Kidney (tissue), 14 donors: ENCODE measurements around the gene CCDC136. TPM values are rescaled to one million over a fixed set of nuclear protein-coding genes. Genes with fewer than 3 reads are reported as not detected.

Experiments
- DNase-seq, 5 donors: peaks; one replicate each; pipeline ENCODE4 v3.0.0-alpha.2; 2013 to 2020
- FAIRE-seq: peaks from 2 replicates; lab custom pipeline; 2012; peaks lifted over from hg19 to GRCh38; lab: Jason Lieb, UNC
- H3K27ac ChIP-seq, 2 donors: one replicate each; pipeline ENCODE4 v1.7.0; 2013; ENCODE audit warnings: low read depth in 2 of 2, low read length in 2 of 2, inconsistent platforms in 1 of 2
- H3K27me3 ChIP-seq: one replicate; pipeline ENCODE4 v1.7.1; 2013; ENCODE audit warnings: low read length, inconsistent platforms; ENCODE audit not compliant: control insufficient read depth, insufficient read depth
- H3K36me3 ChIP-seq, 3 donors: one replicate each; pipeline versions ENCODE4 v1.7.0 to v1.7.1; 2013; ENCODE audit warnings: low read length in 3 of 3, control low read depth in 1 of 3, inconsistent platforms in 1 of 3; ENCODE audit not compliant: insufficient read depth in 3 of 3, control insufficient read depth in 2 of 3
- H3K4me1 ChIP-seq, 3 donors: one replicate each; pipeline versions ENCODE4 v1.7.0 to v1.7.1; 2013; ENCODE audit warnings: low read length in 3 of 3, inconsistent platforms in 1 of 3, low read depth in 1 of 3; ENCODE audit not compliant: control insufficient read depth in 2 of 3, insufficient read depth in 2 of 3
- H3K4me3 ChIP-seq, 3 donors: one replicate each; pipeline versions ENCODE4 v1.7.0 to v1.8.1; 2013; ENCODE audit warnings: low read length in 3 of 3, control low read depth in 1 of 3, inconsistent platforms in 1 of 3
- H3K9ac ChIP-seq, 3 donors: one replicate each; pipeline versions ENCODE4 v1.7.0 to v1.7.1; 2013; ENCODE audit warnings: low read length in 3 of 3, control low read depth in 1 of 3, inconsistent platforms in 1 of 3
- H3K9me3 ChIP-seq, 3 donors: one replicate each; pipeline versions ENCODE4 v1.7.0 to v1.7.1; 2013; ENCODE audit warnings: low read length in 3 of 3, control low read depth in 1 of 3, inconsistent platforms in 1 of 3; ENCODE audit not compliant: control insufficient read depth in 2 of 3, insufficient read depth in 1 of 3
- intact Hi-C: fragments of 100-400 bp; cut with DNase I; formaldehyde crosslinking; loops from one replicate; pipeline ENCODE4 v1.11.1; 2022
- polyA plus RNA-seq: library from polyadenylated mRNA; stranded (reverse); fragments of 350-450 nt; fragmentation: Illumina TruSeq; extraction: RNeasy Lipid Tissue Mini Kit (QIAGEN cat#74804); gene quantifications from one replicate; pipeline ENCODE4 v1.2.3, GENCODE V29; 2014; ENCODE audit warnings: low read depth, low replicate concordance; ENCODE audit not compliant: insufficient read depth
- total RNA-seq: library from RNA; stranded (reverse); fragmentation: NEBNext Ultra II Directional; extraction: Animal tissue kit (Norgen Biotek cat#: 25700); gene quantifications from one replicate; pipeline ENCODE4 v1.2.1, GENCODE V29; 2021
- TF ChIP-seq, protein P1 (sequence below): IDR thresholded peaks from 3 replicates; pipeline ENCODE4 v1.5.1; 2012; ENCODE audit warnings: mild to moderate bottlenecking, moderate library complexity, borderline replicate concordance; ENCODE audit not compliant: insufficient read depth; ENCODE audit errors: extremely low read depth
- donor health status: control.
- donor health status: control.
- donor health status: control.
- donor health status: control.
- donor health status: control.
- donor health status: DM: yes; HTN: yes; CAD: no.
- donor health status: Normal renal cell carcinoma (clear cell type).

Gene CCDC136
- total and polyA plus RNA-seq, 2 donors from 2014 or later = 1.4 to 4.2 TPM

DNA sequence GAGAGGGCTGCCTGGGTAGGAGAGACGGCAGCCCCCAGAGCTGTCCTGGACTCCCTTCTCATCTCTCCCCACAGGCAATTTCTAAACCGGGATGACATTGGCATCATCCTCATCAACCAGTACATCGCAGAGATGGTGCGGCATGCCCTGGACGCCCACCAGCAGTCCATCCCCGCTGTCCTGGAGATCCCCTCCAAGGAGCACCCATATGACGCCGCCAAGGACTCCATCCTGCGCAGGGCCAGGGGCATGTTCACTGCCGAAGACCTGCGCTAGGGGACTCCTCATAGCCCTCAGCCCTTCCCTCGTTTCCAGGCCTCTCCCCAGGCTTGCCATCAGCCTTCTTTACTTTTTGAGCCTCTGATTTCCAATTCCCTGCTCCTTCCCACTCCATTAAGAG lies 73.5 kb downstream of the CCDC136 start:
- intact Hi-C loops = no loop called here
- H3K27ac ChIP-seq = no peak overlapping the region
- no peak for FAIRE-seq
- H3K9me3 ChIP-seq = no peaks in the 10 kb centered on the region
- no peak overlapping the region for H3K4me3 ChIP-seq
- peaks cover 0 to 16% (median 0%) of the 10 kb centered on the region in 3 donors for H3K36me3 ChIP-seq
- TF ChIP-seq, protein P1, sequence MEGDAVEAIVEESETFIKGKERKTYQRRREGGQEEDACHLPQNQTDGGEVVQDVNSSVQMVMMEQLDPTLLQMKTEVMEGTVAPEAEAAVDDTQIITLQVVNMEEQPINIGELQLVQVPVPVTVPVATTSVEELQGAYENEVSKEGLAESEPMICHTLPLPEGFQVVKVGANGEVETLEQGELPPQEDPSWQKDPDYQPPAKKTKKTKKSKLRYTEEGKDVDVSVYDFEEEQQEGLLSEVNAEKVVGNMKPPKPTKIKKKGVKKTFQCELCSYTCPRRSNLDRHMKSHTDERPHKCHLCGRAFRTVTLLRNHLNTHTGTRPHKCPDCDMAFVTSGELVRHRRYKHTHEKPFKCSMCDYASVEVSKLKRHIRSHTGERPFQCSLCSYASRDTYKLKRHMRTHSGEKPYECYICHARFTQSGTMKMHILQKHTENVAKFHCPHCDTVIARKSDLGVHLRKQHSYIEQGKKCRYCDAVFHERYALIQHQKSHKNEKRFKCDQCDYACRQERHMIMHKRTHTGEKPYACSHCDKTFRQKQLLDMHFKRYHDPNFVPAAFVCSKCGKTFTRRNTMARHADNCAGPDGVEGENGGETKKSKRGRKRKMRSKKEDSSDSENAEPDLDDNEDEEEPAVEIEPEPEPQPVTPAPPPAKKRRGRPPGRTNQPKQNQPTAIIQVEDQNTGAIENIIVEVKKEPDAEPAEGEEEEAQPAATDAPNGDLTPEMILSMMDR = no peak
- no peak overlapping the region for H3K9ac ChIP-seq
- no peaks in the 10 kb centered on the region for H3K27me3 ChIP-seq
- no peak for DNase-seq
- H3K4me1 ChIP-seq = peaks cover 0 to 17% (median 11%) of the 10 kb centered on the region in 3 donors

DNA sequence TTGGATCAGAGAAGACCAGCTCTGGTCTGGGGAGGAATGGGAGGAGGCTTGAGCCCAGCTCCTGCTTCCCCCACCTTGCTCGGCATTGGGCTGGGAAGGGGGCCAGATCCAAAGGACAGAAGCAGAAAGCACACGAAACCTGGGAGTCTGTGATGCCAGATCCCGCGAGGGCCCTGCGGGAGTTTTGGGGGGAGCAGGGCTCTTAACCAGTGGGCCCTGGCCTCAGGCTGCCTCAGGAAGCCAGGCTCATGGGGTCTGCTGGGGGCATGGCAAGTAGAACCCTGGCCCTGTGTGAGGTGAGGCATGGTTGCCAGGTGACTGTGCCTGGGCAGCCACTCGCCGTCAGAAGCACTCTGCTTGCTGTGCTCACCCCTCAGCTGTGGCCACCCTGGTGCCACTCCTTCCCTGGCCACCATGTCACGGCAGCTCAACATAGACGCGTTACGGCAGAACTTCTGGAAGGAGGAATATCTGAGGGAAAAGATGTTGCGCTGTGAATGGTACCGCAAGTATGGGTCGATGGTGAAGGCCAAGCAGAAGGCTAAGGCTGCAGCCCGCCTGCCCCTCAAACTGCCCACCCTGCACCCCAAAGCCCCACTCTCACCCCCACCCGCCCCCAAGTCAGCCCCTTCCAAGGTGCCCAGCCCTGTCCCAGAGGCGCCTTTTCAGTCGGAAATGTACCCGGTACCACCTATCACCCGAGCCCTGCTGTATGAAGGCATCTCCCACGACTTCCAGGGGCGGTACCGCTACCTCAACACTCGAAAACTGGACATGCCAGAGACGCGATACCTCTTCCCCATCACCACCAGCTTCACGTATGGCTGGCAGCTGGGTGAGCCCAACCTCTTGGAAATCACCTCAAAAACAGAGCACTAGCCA lies 74.5 kb downstream of the CCDC136 start:
- no peak for DNase-seq

DNA sequence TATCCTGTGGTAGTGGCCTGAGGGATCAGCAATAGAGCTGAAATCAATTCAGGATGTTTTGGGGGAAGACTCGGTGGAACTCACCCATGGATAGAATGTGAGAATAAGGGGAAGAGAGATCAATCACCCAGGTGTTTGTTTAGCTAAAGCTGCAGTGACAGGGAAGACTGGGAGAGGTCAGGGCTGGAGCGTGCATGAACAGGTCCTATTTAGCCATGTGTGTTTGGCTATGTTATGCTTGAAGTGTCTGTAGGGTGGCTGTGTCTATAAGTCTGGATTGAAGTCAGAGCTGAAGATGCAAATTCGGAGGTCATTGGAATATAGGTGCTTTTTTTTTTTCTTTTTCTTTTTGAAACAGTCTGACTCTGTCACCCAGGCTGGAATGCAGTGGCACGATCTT lies 75.5 kb downstream of the CCDC136 start:
- Histone ChIP-seq H3K4me3 (no peak overlapping the region), H3K27me3 (no peaks in the 10 kb centered on the region), H3K9me3 (no peaks in the 10 kb centered on the region), H3K9ac (no peak overlapping the region), H3K4me1 (peaks cover 0 to 14% (median 8%) of the 10 kb centered on the region in 3 donors), H3K27ac (no peak overlapping the region), H3K36me3 (peaks cover 0 to 16% (median 0%) of the 10 kb centered on the region in 3 donors)
- FAIRE-seq (no peak), DNase-seq (no peak)
- TF ChIP-seq, protein P1 = no peak
- intact Hi-C loops = no loop called here

More for the DNA sequence above, 74.5 kb downstream of the CCDC136 start:
- no peak overlapping the region for H3K9ac ChIP-seq
- FAIRE-seq = no peak
- no peak overlapping the region for H3K27ac ChIP-seq
- TF ChIP-seq, protein P1 = no peak
- H3K27me3 ChIP-seq = no peaks in the 10 kb centered on the region
- intact Hi-C loops = no loop called here
- no peak overlapping the region for H3K4me3 ChIP-seq
- peaks cover 0 to 16% (median 0%) of the 10 kb centered on the region in 3 donors for H3K36me3 ChIP-seq
- H3K9me3 ChIP-seq = no peaks in the 10 kb centered on the region
- peaks cover 0 to 17% (median 11%) of the 10 kb centered on the region in 3 donors for H3K4me1 ChIP-seq
